HEK293 (cell line): ENCODE results near the gene RECK.

Experiments used
- BCL11B ChIP-seq: fragments of 450-650 bp; formaldehyde crosslinking; IDR thresholded peaks from 2 replicates; pipeline ENCODE4 v1.5.1; 2016; ENCODE audit warnings: low read depth, missing biosample characterization, missing genetic modification characterization
- GLI2 ChIP-seq: fragments of 450-650 bp; formaldehyde crosslinking; IDR thresholded peaks from 2 replicates; pipeline ENCODE4; 2017; ENCODE audit warnings: missing biosample characterization, missing genetic modification characterization, low read depth, borderline replicate concordance
- KLF17 ChIP-seq: fragments of 450-650 bp; formaldehyde crosslinking; IDR thresholded peaks from 2 replicates; pipeline ENCODE4 v1.5.1; 2016; ENCODE audit warnings: missing biosample characterization, missing genetic modification characterization
- KLF7 ChIP-seq: fragments of 450-650 bp; formaldehyde crosslinking; IDR thresholded peaks from 2 replicates; pipeline ENCODE4 v1.5.1; 2016; ENCODE audit warnings: missing biosample characterization, missing genetic modification characterization, borderline replicate concordance
- KLF9 ChIP-seq: fragments of 450-650 bp; formaldehyde crosslinking; IDR thresholded peaks from 2 replicates; pipeline ENCODE4 v1.5.1; 2016; ENCODE audit warnings: missing biosample characterization, missing genetic modification characterization, low read depth
- PATZ1 ChIP-seq: fragments of 450-650 bp; formaldehyde crosslinking; IDR thresholded peaks from 2 replicates; pipeline ENCODE4 v1.5.1; 2016; ENCODE audit warnings: missing biosample characterization, missing genetic modification characterization
- PRDM10 ChIP-seq: fragments of 450-650 bp; formaldehyde crosslinking; IDR thresholded peaks from 2 replicates; pipeline ENCODE4 v1.5.1; 2016; ENCODE audit warnings: missing biosample characterization, missing genetic modification characterization
- ZBTB17 ChIP-seq: fragments of 450-650 bp; formaldehyde crosslinking; IDR thresholded peaks from 2 replicates; pipeline ENCODE4 v1.5.1; 2016; ENCODE audit warnings: missing biosample characterization, missing genetic modification characterization
- ZBTB21 ChIP-seq: fragments of 450-650 bp; formaldehyde crosslinking; IDR thresholded peaks from 2 replicates; pipeline ENCODE4 v1.5.1; 2017; ENCODE audit warnings: missing biosample characterization, missing genetic modification characterization
- ZBTB49 ChIP-seq: fragments of 450-650 bp; formaldehyde crosslinking; IDR thresholded peaks from 2 replicates; pipeline ENCODE4 v1.5.1; 2016; ENCODE audit warnings: missing biosample characterization, missing genetic modification characterization, low read depth
- ZBTB8A ChIP-seq: fragments of 450-650 bp; formaldehyde crosslinking; IDR thresholded peaks from 2 replicates; pipeline ENCODE4 v1.5.1; 2016; ENCODE audit warnings: missing biosample characterization, missing genetic modification characterization
- ZFHX2 ChIP-seq: fragments of 450-650 bp; formaldehyde crosslinking; conservative IDR thresholded peaks from 2 replicates; pipeline ENCODE4 v1.5.1; 2016; ENCODE audit warnings: missing biosample characterization, missing genetic modification characterization
- ZNF140 ChIP-seq: fragments of 450-650 bp; formaldehyde crosslinking; IDR thresholded peaks from 2 replicates; pipeline ENCODE4 v1.5.1; 2016; ENCODE audit warnings: missing biosample characterization, missing genetic modification characterization
- ZNF175 ChIP-seq: fragments of 450-650 bp; formaldehyde crosslinking; IDR thresholded peaks from 2 replicates; pipeline ENCODE4 v1.5.1; 2016; ENCODE audit warnings: missing biosample characterization, missing genetic modification characterization
- ZNF26 ChIP-seq: fragments of 450-650 bp; formaldehyde crosslinking; IDR thresholded peaks from 2 replicates; pipeline ENCODE4 v1.5.1; 2016; ENCODE audit warnings: missing biosample characterization, missing genetic modification characterization
- ZNF324 ChIP-seq: fragments of 450-650 bp; formaldehyde crosslinking; IDR thresholded peaks from 2 replicates; pipeline ENCODE4 v1.5.1; 2016; ENCODE audit warnings: missing biosample characterization, missing genetic modification characterization
- ZNF473 ChIP-seq: fragments of 450-650 bp; formaldehyde crosslinking; IDR thresholded peaks from 2 replicates; pipeline ENCODE4 v1.5.1; 2017; ENCODE audit warnings: missing biosample characterization, missing genetic modification characterization
- ZNF513 ChIP-seq: fragments of 450-650 bp; IDR thresholded peaks from 2 replicates; pipeline ENCODE4 v1.5.1; 2018; ENCODE audit warnings: missing biosample characterization, missing genetic modification characterization
- ZNF530 ChIP-seq: fragments of 450-650 bp; formaldehyde crosslinking; IDR thresholded peaks from 2 replicates; pipeline ENCODE4 v1.5.1; 2016; ENCODE audit warnings: low read depth, missing biosample characterization, missing genetic modification characterization
- ZNF548 ChIP-seq: fragments of 450-650 bp; formaldehyde crosslinking; IDR thresholded peaks from 2 replicates; pipeline ENCODE4 v1.5.1; 2016; ENCODE audit warnings: missing biosample characterization, missing genetic modification characterization
- ZNF580 ChIP-seq: fragments of 450-650 bp; formaldehyde crosslinking; IDR thresholded peaks from 2 replicates; pipeline ENCODE4 v1.5.1; 2016; ENCODE audit warnings: missing biosample characterization, missing genetic modification characterization
- ZNF623 ChIP-seq: fragments of 450-650 bp; formaldehyde crosslinking; IDR thresholded peaks from 2 replicates; pipeline ENCODE4 v1.5.1; 2016; ENCODE audit warnings: missing biosample characterization, missing genetic modification characterization
- ZNF624 ChIP-seq: fragments of 450-650 bp; formaldehyde crosslinking; IDR thresholded peaks from 2 replicates; pipeline ENCODE4 v1.5.1; 2017; ENCODE audit warnings: missing biosample characterization, missing genetic modification characterization
- ZNF629 ChIP-seq: fragments of 450-650 bp; formaldehyde crosslinking; IDR thresholded peaks from 2 replicates; pipeline ENCODE4 v1.5.1; 2017; ENCODE audit warnings: missing biosample characterization, missing genetic modification characterization
- ZNF76 ChIP-seq: fragments of 450-650 bp; formaldehyde crosslinking; IDR thresholded peaks from 2 replicates; pipeline ENCODE4; 2016; ENCODE audit warnings: low read depth, missing biosample characterization, missing genetic modification characterization, borderline replicate concordance
- ZNF776 ChIP-seq: fragments of 450-650 bp; formaldehyde crosslinking; IDR thresholded peaks from 2 replicates; pipeline ENCODE4 v1.5.0; 2017; ENCODE audit warnings: missing biosample characterization, missing genetic modification characterization, borderline replicate concordance

RECK gene

GRCh38 chr9:36136272-36136893 lies 99.7 kb downstream of the RECK start, which contains the start of gene GLIPR2 (continued):
- TF ChIP-seq ZBTB21 (tag by site-specific recombination), result no peak
- TF ChIP-seq ZNF175 (tag by site-specific recombination), result no peak
- no peak for TF ChIP-seq ZFHX2 (tag by site-specific recombination)
- peak; percentile 84 for TF ChIP-seq ZBTB8A (tag by site-specific recombination)
- TF ChIP-seq ZNF623 (tag by site-specific recombination), result no peak
- TF ChIP-seq KLF7 (tag by site-specific recombination), result no peak
- TF ChIP-seq BCL11B (tag by site-specific recombination), result no peak
- TF ChIP-seq KLF9 (tag by site-specific recombination), result peak; percentile 52; the same call in 1 of the 2 replicates
- peak; percentile 19; the same call in 1 of the 2 replicates for TF ChIP-seq PRDM10
- TF ChIP-seq ZBTB17 (tag by site-specific recombination), result no peak
- no peak for TF ChIP-seq ZNF548 (tag by site-specific recombination)
- TF ChIP-seq ZNF473 (tag by site-specific recombination), result no peak
- no peak for TF ChIP-seq ZNF530 (tag by site-specific recombination)
- TF ChIP-seq ZNF26 (tag by site-specific recombination), result no peak
- TF ChIP-seq ZNF76 (tag by site-specific recombination), result no peak
- TF ChIP-seq ZNF324 (tag by site-specific recombination), result no peak
- no peak for TF ChIP-seq ZNF776 (tag by site-specific recombination)
- no peak for TF ChIP-seq ZBTB49 (tag by site-specific recombination)
- TF ChIP-seq GLI2 (tag by site-specific recombination), result no peak
- TF ChIP-seq KLF17 (tag by site-specific recombination), result no peak
- no peak for TF ChIP-seq ZNF624 (tag by site-specific recombination)
- TF ChIP-seq ZNF629 (tag by site-specific recombination), result no peak
- no peak for TF ChIP-seq ZNF580 (tag by site-specific recombination)
- TF ChIP-seq ZNF140 (tag by site-specific recombination), result no peak
- TF ChIP-seq PATZ1 (tag by site-specific recombination), result no peak
- TF ChIP-seq ZNF513, result no peak
